GM18498 (cell line): ENCODE measurements around the gene R3HDM2.
A peak's percentile ranks its signal among the peaks of the same experiment; 100 is the strongest.

Experiments used
- ATAC-seq: cut with Tn5 transposase; IDR thresholded peaks from one replicate; pipeline ENCODE4 v1.9.1; 2021; ENCODE audit warnings: mild to moderate bottlenecking, moderate library complexity; ENCODE audit not compliant: unreplicated experiment

The R3HDM2 gene

DNA sequence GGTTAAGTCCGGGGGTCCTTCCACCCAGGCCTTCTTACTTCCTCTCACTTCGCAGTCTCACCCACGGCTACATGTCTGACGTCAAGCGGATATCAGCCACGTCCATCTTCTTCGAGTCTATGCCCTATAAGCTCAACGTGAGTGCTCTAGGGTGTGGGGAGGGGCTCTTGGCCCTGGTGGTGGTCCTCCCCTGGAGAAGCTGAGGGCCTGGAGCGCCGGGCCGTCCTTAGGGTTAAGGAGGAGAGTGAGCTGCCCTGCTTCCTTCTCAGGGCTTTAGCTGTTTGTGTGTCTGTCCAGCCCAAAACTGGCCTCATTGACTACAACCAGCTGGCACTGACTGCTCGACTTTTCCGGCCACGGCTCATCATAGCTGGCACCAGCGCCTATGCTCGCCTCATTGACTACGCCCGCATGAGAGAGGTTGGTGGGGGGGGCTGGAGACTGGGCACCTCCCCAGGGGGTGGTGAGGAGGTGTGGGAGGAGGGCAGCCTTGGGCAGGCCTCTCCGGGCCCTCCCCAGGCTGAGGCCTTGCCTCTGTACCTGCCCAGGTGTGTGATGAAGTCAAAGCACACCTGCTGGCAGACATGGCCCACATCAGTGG is 198.6 kb downstream of the R3HDM2 start:
- ATAC-seq: no peak

GRCh38 chr12:57231276-57232021 is 199.4 kb downstream of the R3HDM2 start:
- no peak for ATAC-seq

- no peak for ATAC-seq
Observed at GRCh38 chr12:57230381-57231155, 200.3 kb downstream of the R3HDM2 start.

DNA sequence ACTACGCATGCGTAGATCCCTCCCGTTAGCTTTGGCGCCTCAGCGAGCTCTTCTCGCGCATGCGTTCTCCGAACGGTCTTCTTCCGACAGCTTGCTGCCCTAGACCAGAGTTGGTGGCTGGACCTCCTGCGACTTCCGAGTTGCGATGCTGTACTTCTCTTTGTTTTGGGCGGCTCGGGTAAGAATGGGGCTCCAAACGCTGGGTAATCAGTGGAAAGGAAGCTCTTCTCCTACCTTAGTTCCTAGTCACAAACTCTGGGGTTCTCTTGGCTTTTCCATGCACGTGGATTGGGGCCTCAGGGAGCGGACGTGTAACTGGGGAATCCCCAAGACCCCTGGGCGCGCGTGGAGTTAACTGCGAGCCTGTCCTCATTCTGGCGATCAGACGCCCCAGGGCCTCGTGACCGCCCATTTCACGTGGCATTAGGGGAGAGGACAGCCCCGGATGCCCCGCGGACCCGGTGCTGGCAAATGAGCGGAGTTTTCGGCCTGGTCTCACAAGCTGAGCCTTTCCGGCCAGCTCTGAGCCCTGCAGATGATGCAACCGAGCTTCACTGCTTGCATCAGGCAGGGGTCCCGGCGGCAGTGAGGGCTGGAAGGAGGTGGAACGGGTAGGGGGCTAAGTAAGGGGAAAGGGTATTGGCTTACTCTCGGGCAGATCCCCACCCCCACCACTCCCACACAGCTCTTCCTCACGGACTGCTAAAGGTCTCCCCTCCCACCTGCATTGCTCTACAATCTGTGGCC is 201.0 kb downstream of the R3HDM2 start, which contains the start of gene SHMT2:
Gene SHMT2, plus strand, starts transcription at position 78 of the 747 bp plus-strand sequence. Its CDS starts 68 bp downstream, at position 146.
- peak; percentile 71 for ATAC-seq

DNA sequence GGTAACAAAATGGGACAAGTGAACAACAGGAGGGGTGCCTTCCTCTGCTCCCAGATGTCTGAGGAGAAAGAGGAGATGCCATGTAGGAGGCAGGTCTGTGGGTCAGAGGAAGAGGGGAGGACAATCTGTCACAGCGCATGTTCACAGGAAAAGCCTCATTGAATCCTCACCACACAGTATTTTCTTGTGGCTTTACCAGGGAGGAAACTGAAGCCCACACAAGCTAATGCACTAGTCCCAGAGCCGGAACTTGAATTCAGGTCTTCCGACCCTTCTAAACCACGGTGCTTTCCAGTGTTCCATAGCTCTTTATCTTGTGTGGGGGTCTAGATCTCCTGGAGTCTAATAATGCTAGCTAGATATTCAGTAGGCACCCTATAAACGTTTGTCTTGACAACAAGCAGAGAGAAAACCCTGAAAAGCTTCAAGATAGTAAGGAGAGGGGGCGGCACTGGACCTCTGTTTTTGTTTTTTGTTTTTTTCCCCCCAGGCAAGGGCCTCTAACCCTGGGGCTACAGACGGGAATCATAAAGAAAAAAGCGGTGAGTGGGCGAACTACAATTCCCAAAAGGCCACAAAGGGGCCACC is 201.7 kb downstream of the R3HDM2 start:
- peak; percentile 9 for ATAC-seq

- ATAC-seq: no peak
Observed at GRCh38 chr12:57227315-57228115, 203.3 kb downstream of the R3HDM2 start.

DNA sequence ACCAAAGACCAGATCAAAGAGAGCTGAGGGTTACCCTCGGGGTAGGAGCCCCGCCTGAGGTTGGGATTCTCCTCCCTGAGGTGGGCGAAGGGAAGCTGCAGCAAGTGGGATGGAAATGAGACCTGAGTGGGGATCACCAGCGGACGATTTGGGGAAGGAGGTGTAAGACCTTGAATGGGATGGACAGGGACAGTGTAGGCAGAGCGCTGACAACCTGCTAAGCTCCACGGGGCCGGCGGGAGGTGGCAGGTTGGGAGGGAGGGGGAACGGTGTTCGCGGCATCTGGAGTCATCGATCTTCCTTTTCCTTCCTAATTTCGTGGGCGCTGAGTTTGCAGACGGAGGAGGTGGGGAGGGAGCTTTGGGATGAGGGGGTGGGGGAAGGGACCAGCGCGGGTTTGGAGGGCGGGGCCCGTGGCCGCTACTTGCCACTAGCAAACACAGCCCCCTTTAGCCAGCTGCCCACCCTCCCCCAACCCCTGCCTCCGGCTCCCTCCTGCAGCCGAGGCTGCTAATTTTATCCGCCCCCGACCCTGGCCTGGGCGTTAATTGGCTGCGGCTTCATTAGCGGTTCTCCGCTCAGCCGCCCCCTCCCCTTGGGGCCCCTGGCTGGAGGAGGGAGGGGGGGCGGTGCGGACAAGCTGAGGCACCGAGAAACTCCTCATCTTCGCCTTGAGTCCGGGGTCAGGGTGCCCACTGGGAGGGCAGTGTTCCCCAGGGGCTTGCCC is 204.1 kb downstream of the R3HDM2 start:
- no peak for ATAC-seq

GRCh38 chr12:57225680-57226210 is 205.1 kb downstream of the R3HDM2 start:
- ATAC-seq: no peak

DNA sequence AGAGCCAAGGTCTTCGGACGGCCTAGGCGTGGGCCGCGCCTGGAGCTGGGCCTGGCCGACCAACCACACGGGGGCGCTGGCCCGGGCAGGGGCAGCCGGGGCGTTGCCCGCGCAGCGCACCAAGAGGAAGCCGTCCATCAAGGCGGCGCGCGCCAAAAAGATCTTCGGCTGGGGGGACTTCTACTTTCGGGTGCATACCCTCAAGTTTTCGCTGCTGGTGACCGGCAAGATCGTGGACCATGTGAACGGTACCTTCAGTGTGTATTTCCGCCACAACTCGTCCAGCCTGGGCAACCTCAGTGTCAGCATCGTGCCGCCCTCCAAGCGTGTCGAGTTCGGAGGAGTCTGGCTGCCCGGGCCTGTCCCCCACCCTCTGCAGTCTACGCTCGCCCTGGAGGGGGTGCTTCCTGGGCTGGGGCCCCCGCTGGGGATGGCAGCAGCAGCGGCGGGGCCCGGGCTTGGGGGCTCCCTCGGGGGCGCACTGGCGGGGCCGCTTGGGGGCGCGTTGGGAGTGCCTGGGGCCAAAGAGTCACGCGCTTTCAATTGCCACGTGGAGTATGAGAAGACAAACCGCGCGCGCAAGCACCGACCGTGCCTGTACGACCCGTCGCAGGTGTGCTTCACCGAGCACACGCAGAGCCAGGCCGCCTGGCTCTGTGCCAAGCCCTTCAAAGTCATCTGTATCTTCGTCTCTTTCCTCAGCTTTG is 205.7 kb downstream of the R3HDM2 start:
- no peak for ATAC-seq

DNA sequence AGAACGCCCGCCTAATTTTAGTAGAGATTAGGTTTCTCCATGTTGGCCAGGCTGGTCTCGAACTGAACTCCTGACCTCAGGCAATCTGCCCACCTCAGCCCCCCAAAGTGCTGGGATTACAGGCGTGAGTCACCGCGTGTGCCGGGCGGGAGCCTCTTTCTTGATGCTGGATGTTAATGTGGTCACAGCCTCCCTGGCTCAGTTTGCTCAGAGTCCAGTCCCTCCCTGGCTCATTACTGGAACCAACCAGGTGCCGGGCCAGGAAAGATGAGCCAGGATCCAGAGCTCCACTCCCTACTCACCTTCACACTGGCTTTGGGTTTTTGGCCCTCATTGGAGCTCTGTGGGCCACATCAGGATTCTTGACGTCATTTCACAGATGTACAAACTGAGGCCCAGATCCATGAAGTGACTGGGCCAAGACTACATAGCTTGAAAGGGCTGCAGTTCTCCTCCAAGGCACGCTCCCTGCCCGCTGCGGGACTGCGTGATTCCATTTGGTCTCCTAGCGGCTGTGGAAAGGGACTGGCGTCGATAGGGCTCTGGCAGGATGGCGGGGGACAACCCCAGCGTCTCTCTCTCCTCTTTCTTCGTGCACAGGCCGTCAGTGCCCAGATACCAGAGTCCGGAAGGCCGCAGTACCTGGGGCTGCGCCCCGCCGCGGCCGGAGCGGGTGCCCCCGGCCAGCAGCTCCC is 206.4 kb downstream of the R3HDM2 start:
- no peak for ATAC-seq

GRCh38 chr12:57223191-57224165 is 207.4 kb downstream of the R3HDM2 start:
- ATAC-seq: no peak

DNA sequence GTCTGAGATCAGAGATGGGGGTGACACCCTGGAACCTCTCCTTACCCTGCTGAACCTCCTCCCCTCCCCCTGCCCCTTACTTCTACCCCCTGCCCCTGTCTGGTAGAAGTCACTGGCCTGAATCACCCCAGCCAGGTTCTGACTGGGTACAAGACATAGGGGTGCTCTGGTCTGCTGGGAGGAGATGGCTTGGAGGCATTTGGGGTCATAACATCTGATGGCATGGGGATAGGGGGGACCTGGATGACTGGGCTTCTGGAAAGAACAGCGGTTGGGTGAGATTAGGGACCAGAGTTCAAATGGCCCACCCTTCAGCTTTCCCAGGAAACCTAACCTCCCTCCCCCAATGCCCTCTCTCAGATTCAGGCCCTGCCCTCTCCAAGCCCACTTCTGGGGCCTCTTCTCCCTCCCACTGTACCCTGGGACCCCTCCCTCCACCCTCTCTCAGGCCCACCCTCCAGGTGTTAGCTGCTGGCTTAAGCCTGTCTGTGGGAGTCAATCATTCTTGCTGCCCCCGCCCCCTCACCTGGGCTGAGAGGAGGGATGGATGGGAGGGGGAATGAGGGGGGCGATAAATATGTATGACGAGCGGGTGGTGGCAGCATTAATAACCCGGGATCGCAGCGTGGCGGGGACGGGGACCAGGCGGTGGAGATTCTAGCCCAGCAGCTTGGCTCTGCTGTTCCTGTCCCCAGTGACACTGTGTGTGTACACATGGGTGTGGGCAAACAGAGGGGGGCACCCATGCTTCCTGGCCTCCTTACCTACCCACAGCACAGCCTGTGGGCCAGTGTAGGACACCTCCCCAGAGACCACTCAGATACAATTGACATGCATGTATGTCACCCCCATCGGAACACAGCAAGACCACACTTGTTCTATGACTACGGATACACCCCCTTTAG is 208.3 kb downstream of the R3HDM2 start:
- no peak for ATAC-seq

- no peak for ATAC-seq
Observed at GRCh38 chr12:57221169-57221917, 209.5 kb downstream of the R3HDM2 start.

DNA sequence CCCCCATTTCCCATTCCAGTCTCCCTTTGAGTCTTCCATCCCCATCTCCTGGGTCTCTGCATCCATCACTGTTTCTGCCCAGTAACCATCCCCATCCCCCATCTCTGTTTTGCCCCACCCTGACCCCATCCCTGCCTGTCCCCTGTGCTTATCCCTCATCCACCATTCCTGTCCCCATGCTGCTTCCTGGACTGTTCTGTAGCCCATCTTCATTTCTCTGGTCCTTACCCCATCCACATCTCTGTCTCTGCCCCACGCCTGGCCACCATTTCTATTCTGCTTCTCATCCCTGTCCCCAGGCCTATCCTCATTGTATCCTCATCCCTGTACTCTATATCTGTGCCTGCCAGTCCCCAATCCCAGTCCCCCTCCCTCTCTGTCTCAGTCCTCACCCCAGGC is 210.1 kb downstream of the R3HDM2 start:
- no peak for ATAC-seq
